GM18907 (cell line): ENCODE data around the gene UBE2QL1.
A peak's percentile ranks its signal among the peaks of the same experiment; 100 is the strongest.

Experiments used
- ATAC-seq: cut with Tn5 transposase; IDR thresholded peaks from one replicate; pipeline ENCODE4 v1.9.1; 2021; ENCODE audit warnings: mild to moderate bottlenecking, moderate library complexity; ENCODE audit not compliant: unreplicated experiment

The UBE2QL1 gene

DNA sequence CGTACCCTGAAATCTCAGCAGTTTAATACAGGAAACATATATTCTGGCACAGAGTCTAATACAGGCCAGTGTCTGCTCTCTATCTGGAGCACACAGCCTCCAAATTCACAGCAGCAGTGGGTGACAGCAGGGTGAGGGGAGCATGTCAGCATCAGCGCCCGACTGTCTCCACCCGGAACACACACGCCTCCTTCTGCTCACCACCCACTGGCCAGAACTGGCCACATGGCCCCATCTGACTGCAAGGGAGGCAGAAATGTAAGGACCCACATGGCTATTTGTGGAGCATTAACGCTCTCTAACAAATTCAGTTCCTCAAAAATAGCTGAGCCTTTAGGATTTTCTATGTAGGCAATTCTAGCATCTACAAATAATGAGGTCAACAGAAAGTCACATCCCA is 24.6 kb downstream of the UBE2QL1 start:
- no peak for ATAC-seq

DNA sequence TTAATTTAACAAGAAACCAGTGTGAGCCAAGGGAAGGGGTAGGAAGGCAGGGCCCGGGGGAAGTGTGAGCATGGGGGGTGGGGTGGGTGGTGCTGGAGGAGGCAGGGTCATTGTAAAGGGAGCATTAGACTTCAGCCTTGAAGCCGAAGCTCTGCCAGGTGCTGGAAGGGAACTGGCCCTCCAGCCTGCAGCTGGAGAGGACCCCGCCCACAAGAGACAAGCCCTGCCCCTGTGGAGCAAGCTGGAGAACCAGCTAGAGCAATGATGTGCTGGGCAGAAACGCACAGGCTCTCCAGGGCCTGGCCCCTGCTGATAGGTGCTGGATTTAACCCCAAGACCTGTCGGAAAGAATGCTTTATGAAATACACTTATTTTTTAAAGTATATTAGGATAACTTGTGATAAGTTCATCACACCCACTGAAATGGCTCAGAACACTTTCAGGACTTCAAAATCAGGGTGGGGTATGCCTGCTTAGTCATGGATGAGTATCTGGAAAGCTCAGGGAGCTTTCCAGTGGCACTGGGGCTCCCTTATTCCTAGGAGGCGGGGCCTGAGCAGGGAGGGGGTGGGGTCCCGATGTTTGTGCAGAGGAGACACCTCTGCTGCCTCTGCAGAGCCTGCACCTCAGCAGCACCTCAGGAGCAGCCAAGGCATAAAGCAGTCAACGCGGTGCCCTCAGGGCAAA is 27.1 kb downstream of the UBE2QL1 start:
- ATAC-seq: no peak

DNA sequence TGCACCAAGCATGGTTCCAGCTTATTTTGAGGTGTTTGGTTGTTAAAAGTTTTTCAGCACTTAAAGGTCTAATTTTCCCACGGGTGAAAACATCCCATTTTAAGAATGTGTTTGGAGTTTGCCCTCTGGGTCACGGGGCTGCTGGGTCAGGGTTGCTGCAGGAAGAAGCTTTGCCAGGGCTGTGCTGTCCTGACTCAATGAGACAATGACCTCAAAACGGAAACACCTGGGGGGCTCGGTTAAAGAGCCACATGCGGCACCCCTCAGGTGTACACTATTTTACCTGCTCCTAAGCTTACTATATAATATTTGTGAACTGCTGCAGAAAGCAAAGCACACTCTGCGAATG is 27.6 kb downstream of the UBE2QL1 start:
- ATAC-seq: no peak

GRCh38 chr5:6478793-6479192 is 30.1 kb downstream of the UBE2QL1 start:
- ATAC-seq: no peak

DNA sequence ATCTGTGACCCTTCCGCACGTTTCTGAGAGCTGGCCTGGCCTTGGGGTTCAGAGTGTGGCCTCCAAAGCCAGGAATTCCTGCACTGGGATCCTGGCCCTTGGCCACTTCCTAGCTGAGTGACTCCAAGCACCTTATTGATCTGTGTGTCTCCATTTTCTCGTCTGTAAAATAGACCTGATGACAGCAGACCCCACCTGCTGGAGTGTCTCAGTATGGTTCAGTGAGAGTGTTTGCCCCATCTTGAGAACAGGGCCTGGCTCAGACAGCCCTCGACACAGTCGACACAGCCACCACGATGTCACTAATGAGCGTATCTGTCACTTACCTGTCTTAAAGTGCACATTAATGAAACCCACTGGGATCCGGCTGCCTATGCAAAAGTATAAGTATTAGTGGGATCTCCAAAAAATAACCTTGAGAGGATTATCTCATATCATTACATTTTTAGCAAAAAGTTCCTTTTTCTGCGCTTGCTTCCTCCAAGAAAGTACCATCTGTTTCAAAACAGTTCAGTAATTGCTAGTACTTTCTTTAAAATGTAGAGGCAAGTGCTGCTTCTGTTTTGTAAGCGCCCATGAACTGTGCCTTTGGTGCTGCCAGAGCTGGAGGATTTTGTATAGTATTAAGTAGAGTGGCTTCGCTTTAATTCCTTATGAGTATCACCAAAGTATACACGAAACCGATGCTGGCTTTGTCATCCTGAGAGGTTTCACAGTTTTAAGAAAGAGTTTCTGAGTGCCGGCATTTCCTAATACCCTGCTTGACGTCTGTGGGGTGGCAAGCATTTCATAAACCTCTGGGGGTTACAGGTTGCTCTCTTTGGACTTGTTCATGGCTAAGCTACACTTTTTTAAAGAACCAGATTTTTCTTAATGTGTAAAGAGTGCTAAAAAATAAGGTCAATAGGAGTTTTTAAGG is 31.7 kb downstream of the UBE2QL1 start:
- ATAC-seq: peak; percentile 41

DNA sequence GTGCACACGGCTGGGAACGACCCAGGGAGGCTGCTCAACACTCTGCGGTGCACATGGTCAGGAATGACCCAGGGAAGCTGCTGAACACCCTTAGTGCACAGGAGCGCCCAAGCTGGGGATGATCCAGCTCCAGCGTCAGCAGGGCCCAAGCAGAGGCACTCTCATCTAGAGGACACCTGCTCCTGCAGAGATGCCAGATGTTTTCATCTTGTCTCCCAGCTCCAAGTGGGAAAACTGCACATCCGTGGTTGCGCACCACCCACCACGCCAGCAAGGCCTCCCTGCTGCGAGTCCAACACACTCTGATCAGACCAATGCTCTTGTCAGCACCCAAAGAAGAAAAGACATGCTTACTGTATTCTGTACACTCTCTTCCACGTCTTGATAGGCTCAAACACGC is 34.1 kb downstream of the UBE2QL1 start:
- no peak for ATAC-seq

GRCh38 chr5:6483880-6484382 is 35.3 kb downstream of the UBE2QL1 start:
- ATAC-seq: peak; percentile 95

DNA sequence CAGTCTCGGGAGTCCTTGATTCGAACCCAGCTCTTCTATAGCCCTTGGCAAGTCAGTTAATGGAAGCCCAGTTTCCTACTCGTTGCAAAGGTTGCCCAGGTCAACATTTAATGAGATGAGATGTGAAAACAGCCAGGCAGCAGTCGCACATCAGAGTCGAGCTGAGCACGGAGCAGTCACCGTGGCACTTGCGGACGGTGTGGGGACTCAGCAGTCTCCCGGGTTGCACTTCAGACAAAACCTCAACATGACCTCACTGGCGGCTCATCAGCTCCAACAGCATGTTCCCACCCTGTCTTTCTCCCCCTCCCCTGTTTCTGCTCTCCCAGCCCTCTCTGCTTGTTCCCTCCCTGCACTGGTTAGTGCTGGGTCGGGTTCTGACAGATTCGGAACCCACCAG is 35.8 kb downstream of the UBE2QL1 start:
- ATAC-seq: no peak

GRCh38 chr5:6484899-6485298 is 36.2 kb downstream of the UBE2QL1 start:
- no peak for ATAC-seq

GRCh38 chr5:6485441-6485840 is 36.8 kb downstream of the UBE2QL1 start:
- ATAC-seq: no peak

GRCh38 chr5:6486074-6486473 is 37.4 kb downstream of the UBE2QL1 start:
- no peak for ATAC-seq

DNA sequence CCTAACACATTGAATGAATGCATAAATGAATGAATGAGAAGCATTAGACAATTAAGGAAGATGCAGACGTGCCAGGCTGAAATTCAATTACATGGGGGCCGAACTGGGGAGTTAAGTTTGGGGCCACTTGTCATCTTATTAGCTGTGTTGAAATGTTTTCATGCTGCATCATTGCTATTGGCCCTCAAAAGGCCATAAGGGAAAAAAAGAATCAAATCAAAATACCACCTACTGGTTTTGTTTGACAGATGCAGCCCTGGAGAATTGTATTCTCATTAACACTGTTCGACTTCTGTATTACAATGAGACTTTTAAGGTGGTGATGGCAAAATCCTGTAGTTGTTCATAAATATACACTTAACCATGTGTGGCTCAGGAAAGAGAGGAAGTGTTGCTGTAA is 38.4 kb downstream of the UBE2QL1 start:
- ATAC-seq: no peak

GRCh38 chr5:6488021-6488420 is 39.4 kb downstream of the UBE2QL1 start:
- ATAC-seq: no peak

DNA sequence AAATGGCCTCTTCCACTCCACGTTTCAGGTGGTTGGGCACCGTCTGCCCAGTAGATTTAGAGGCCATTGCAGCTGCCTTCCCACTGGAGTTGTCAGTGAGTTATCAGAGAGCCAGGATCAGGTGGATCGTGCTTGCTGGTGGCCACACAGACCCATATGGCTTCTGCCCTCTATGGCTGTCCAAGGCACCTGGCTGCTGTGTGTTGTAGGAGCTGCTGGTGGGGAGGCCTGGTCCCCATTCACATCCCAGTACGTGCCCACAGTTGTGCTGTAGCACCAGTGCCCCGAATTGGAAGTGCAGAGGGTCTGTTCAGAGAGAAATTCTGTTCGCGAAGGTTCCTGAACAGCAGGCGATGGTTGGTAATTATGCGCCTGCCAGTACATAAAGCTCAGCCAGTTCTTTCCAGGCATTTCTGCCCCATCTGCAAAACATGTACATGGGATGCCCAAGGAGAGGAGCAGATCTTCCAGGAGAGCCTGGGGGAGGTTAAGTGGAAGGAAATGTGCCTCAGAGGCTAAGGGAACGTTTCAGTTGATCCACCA is 41.1 kb downstream of the UBE2QL1 start:
- no peak for ATAC-seq

GRCh38 chr5:6490246-6490645 is 41.6 kb downstream of the UBE2QL1 start:
- no peak for ATAC-seq

- ATAC-seq: no peak
Observed at GRCh38 chr5:6490693-6491092, 42.0 kb downstream of the UBE2QL1 start.

DNA sequence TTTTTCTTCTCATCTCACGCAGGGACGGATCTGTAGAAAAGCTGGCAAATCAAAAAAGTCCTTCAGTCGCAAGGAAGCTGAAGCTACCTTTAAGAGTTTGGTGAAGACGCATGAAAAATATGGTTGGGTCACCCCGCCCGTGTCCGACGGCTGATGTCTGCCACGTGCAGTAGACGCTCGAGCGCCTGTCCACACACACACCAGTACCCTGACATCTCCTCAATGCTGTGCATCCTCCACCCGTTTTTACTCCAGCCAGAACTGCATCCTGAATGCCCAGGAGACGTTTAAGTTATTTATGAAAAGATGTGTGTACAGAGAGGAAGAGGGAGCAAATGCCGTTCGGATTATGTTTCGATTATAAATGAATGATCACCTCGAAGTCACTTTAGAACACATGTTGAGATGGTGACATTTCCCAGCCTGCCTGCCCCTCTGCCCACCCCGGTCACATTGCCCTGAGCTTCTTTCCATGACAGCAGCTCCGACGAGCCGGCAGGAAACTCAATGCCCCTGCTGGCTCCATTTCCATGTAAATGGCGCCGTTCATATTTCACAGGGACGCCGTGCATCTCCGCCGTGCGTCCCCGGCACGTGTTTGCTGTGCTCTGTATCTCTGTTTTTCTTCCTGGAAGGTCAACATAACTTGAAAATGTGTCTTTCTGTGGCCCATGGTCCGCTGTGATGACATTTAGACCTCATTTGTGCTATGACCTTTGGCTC is 42.7 kb downstream of the UBE2QL1 start:
- no peak for ATAC-seq

- ATAC-seq: no peak
Observed at GRCh38 chr5:6491919-6492290, 43.2 kb downstream of the UBE2QL1 start.

- peak; percentile 37 for ATAC-seq
Observed at GRCh38 chr5:6492934-6493333, 44.3 kb downstream of the UBE2QL1 start.

- ATAC-seq: peak; percentile 39
Observed at GRCh38 chr5:6493681-6494454, 45.2 kb downstream of the UBE2QL1 start.
